Measurements from ENCODE around the gene OR13C5. TPM values are rescaled to one million over a fixed set of nuclear protein-coding genes. Genes with fewer than 3 reads are reported as not detected.
"Not testable (repeated sequence)": the region's sequence is repeated elsewhere in the genome, so short reads cannot be mapped to it uniquely, and the experiment has no call there.

The OR13C5 gene
- total and polyA plus RNA-seq, 4 donors, result not detected

DNA sequence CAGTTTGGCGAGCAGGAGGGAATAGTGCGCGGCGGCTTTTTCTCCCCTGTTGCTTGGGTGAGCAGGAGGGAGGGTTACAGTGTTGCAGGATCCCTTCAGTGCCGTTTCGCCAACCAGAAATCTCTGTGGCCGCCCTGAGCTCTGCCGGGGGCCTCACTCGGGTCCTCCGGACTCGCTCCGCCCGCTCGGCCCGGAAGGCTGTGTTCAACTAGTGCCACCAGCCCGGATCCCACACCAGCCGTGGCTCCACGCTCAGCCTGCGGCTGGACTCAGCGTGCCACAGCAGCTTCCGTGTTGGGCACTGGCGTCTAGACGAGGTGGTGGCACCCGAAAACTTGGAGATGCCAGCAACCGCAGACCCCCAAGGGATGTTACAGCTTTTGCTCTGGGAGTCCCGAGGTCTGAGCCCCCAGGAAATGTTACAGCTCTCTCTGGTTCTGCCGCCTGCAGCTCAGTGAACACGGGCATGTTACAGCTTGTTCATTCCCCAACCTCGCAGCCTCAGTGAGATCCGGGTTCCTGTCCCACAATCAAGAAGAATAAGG lies 34.8 kb upstream of the OR13C5 start:
- WGBS, result 96% methylated on average over 30 of the region's 30 CpGs
- Histone ChIP-seq H3K4me3 (ENCODE audit: low read depth in 1 of 3, low read length in 3 of 3) (no peak overlapping the region), H3K9me3 (ENCODE audit: control insufficient read depth in 4 of 4, low read length in 3 of 4) (peaks cover 0 to 3% (median under 1%) of the 10 kb centered on the region in 4 donors), H3K27me3 (ENCODE audit: control insufficient read depth in 4 of 4, insufficient read depth in 4 of 4, low read length in 3 of 4) (no peaks in the 10 kb centered on the region), H3K27ac (ENCODE audit: low read depth in 1 of 2, low read length in 2 of 2) (no peak overlapping the region), H3K4me1 (ENCODE audit: control insufficient read depth in 4 of 4, insufficient read depth in 4 of 4, low read length in 3 of 4) (no peaks in the 10 kb centered on the region), H3K36me3 (ENCODE audit: control insufficient read depth in 4 of 4, insufficient read depth in 3 of 4, low read depth in 1 of 4, low read length in 3 of 4) (no peaks in the 10 kb centered on the region), H3K9ac (ENCODE audit: low read depth in 1 of 2, low read length in 2 of 2) (no peak overlapping the region)
- no peak for DNase-seq (ENCODE audit: low spot score)
- TF ChIP-seq FOXA1 (IDR thresholded peaks at IDR 0.05) (no peak), HNF4A (conservative IDR thresholded peaks at IDR 0.05) (no peak), HNF4G (IDR thresholded peaks at IDR 0.05) (no peak), GABPA (IDR thresholded peaks at IDR 0.05 in 1 of 2, conservative IDR thresholded peaks at IDR 0.05 in 1 of 2) (no peak), NR2F2 (IDR thresholded peaks at IDR 0.05) (no peak), MAX (IDR thresholded peaks at IDR 0.05) (no peak), ATF3 (IDR thresholded peaks at IDR 0.05) (no peak), JUND (IDR thresholded peaks at IDR 0.05) (no peak), EGR1 (IDR thresholded peaks at IDR 0.05; ENCODE audit: low read depth in 2 of 2) (no peak), SP1 (IDR thresholded peaks at IDR 0.05) (no peak), RXRA (IDR thresholded peaks at IDR 0.05) (no peak), TAF1 (conservative IDR thresholded peaks at IDR 0.05) (no peak), YY1 (IDR thresholded peaks at IDR 0.05) (no peak), RAD21 (IDR thresholded peaks at IDR 0.05) (no peak), CTCF (IDR thresholded peaks at IDR 0.05; ENCODE audit: low read depth, low read length, missing input control) (no peak)
- TF ChIP-seq, protein P1, sequence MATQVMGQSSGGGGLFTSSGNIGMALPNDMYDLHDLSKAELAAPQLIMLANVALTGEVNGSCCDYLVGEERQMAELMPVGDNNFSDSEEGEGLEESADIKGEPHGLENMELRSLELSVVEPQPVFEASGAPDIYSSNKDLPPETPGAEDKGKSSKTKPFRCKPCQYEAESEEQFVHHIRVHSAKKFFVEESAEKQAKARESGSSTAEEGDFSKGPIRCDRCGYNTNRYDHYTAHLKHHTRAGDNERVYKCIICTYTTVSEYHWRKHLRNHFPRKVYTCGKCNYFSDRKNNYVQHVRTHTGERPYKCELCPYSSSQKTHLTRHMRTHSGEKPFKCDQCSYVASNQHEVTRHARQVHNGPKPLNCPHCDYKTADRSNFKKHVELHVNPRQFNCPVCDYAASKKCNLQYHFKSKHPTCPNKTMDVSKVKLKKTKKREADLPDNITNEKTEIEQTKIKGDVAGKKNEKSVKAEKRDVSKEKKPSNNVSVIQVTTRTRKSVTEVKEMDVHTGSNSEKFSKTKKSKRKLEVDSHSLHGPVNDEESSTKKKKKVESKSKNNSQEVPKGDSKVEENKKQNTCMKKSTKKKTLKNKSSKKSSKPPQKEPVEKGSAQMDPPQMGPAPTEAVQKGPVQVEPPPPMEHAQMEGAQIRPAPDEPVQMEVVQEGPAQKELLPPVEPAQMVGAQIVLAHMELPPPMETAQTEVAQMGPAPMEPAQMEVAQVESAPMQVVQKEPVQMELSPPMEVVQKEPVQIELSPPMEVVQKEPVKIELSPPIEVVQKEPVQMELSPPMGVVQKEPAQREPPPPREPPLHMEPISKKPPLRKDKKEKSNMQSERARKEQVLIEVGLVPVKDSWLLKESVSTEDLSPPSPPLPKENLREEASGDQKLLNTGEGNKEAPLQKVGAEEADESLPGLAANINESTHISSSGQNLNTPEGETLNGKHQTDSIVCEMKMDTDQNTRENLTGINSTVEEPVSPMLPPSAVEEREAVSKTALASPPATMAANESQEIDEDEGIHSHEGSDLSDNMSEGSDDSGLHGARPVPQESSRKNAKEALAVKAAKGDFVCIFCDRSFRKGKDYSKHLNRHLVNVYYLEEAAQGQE (IDR thresholded peaks at IDR 0.05), result no peak

DNA sequence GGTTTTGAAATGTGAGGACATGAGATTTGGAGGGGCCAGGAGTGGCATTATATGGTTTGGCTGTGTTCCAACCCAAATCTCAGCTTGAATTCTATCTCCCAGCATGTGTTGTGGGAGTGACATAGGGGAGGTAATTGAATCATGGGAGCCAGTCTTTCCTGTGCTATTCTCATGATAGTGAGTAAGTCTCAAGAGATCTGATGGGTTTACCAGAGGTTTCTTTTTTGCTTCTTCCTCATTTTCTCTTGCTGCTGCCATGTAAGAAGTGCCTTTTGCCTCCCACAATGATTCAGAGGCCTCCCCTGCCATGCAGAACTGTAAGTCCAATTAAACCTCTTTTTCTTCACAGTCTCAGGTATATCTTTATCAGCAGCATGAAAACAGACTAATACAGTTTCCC lies 26.8 kb upstream of the OR13C5 start:
- not testable (repeated sequence) for H3K27ac ChIP-seq (ENCODE audit: low read depth in 1 of 2, low read length in 2 of 2)

More for the DNA sequence above, 26.8 kb upstream of the OR13C5 start:
- not testable (repeated sequence) for H3K9me3 ChIP-seq (ENCODE audit: control insufficient read depth in 4 of 4, low read length in 3 of 4); H3K27me3 ChIP-seq (ENCODE audit: control insufficient read depth in 4 of 4, insufficient read depth in 4 of 4, low read length in 3 of 4); H3K9ac ChIP-seq (ENCODE audit: low read depth in 1 of 2, low read length in 2 of 2); H3K4me1 ChIP-seq (ENCODE audit: control insufficient read depth in 4 of 4, insufficient read depth in 4 of 4, low read length in 3 of 4); H3K36me3 ChIP-seq (ENCODE audit: control insufficient read depth in 4 of 4, insufficient read depth in 3 of 4, low read depth in 1 of 4, low read length in 3 of 4); DNase-seq (ENCODE audit: low spot score); H3K4me3 ChIP-seq (ENCODE audit: low read depth in 1 of 3, low read length in 3 of 3)

Data from liver (tissue), 9 donors.